Ishikawa (cell line): ENCODE data around the gene GNAT1.

ENCODE experiments used
- CEBPB ChIP-seq: IDR thresholded peaks from 2 replicates; pipeline ENCODE4 v1.6.1; 2012
- MAX ChIP-seq: IDR thresholded peaks from 2 replicates; pipeline ENCODE4 v1.6.1; 2012
- RAD21 ChIP-seq: IDR thresholded peaks from 2 replicates; pipeline ENCODE4 v1.6.1; 2012; ENCODE audit warnings: low read depth
- REST ChIP-seq: IDR thresholded peaks from 2 replicates; pipeline ENCODE4 v1.6.1; 2012; ENCODE audit warnings: low read depth, mild to moderate bottlenecking
- TAF1 ChIP-seq: IDR thresholded peaks from 2 replicates; pipeline ENCODE4 v1.6.1; 2012; ENCODE audit warnings: low read depth, mild to moderate bottlenecking
- USF1 ChIP-seq: IDR thresholded peaks from 2 replicates; pipeline ENCODE4 v1.6.1; 2012

GRCh38 chr3:50207359-50208042 lies 16.1 kb downstream of the GNAT1 start:
- TF ChIP-seq USF1 (no peak), RAD21 (no peak), MAX (no peak), REST (no peak), CEBPB (no peak), TAF1 (no peak)
